ENCODE results near the gene NHERF1.

The NHERF1 gene

GRCh38 chr17:74715144-74715543 lies 33.3 kb upstream of the NHERF1 start:
- peaks cover 0 to 10% of the 10 kb centered on the region in 2 donors for H3K27me3 ChIP-seq (ENCODE audit: control insufficient read depth in 1 of 2, insufficient read depth in 2 of 2, low read length in 2 of 2)
- no peaks in the 10 kb centered on the region for H3K9me3 ChIP-seq (ENCODE audit: control insufficient read depth in 1 of 2, low read length in 2 of 2)
- no peak overlapping the region for H3K4me3 ChIP-seq (ENCODE audit: low read depth in 1 of 2, low read length in 2 of 2)
- H3K27ac ChIP-seq (ENCODE audit: low read depth, low read length): no peak overlapping the region
- no peaks in the 10 kb centered on the region for H3K36me3 ChIP-seq (ENCODE audit: control insufficient read depth in 1 of 2, insufficient read depth in 2 of 2, low read length in 2 of 2)
- H3K9ac ChIP-seq (ENCODE audit: low read depth in 1 of 2, low read length in 2 of 2): no peak overlapping the region
- H3K4me1 ChIP-seq (ENCODE audit: control insufficient read depth in 1 of 2, insufficient read depth in 2 of 2, low read length in 2 of 2): no peaks in the 10 kb centered on the region

DNA sequence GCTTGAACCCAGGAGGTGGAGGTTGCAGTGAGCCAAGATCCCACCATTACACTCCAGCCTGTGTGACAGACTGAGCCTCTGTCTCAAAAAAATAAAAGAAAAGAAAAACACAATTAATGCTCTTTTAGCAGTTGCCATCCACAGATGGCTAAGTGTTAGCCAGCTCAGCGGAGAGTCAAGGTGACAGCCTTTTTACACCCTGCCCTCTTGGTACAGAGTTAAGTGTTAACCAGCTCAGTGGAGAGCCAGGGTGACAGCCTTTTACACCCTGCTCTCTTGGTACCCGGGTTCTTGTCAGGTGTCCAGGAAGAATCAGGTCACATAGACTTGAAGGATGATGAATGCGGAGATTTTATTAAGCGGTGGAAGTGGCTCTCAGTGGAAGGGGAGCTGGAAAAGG lies 27.9 kb upstream of the NHERF1 start:
- Histone ChIP-seq H3K9ac (ENCODE audit: low read depth in 1 of 2, low read length in 2 of 2) (no peak overlapping the region), H3K4me1 (ENCODE audit: control insufficient read depth in 1 of 2, insufficient read depth in 2 of 2, low read length in 2 of 2) (no peaks in the 10 kb centered on the region), H3K27me3 (ENCODE audit: control insufficient read depth in 1 of 2, insufficient read depth in 2 of 2, low read length in 2 of 2) (no peaks in the 10 kb centered on the region), H3K4me3 (ENCODE audit: low read depth in 1 of 2, low read length in 2 of 2) (no peak overlapping the region), H3K9me3 (ENCODE audit: control insufficient read depth in 1 of 2, low read length in 2 of 2) (no peaks in the 10 kb centered on the region), H3K27ac (ENCODE audit: low read depth, low read length) (no peak overlapping the region), H3K36me3 (ENCODE audit: control insufficient read depth in 1 of 2, insufficient read depth in 2 of 2, low read length in 2 of 2) (no peaks in the 10 kb centered on the region)

- no peak overlapping the region for H3K4me3 ChIP-seq (ENCODE audit: low read depth in 1 of 2, low read length in 2 of 2)
- no peak overlapping the region for H3K27ac ChIP-seq (ENCODE audit: low read depth, low read length)
- no peaks in the 10 kb centered on the region for H3K36me3 ChIP-seq (ENCODE audit: control insufficient read depth in 1 of 2, insufficient read depth in 2 of 2, low read length in 2 of 2)
- H3K4me1 ChIP-seq (ENCODE audit: control insufficient read depth in 1 of 2, insufficient read depth in 2 of 2, low read length in 2 of 2): no peaks in the 10 kb centered on the region
- no peak overlapping the region for H3K9ac ChIP-seq (ENCODE audit: low read depth in 1 of 2, low read length in 2 of 2)
- H3K27me3 ChIP-seq (ENCODE audit: control insufficient read depth in 1 of 2, insufficient read depth in 2 of 2, low read length in 2 of 2): no peaks in the 10 kb centered on the region
- no peaks in the 10 kb centered on the region for H3K9me3 ChIP-seq (ENCODE audit: control insufficient read depth in 1 of 2, low read length in 2 of 2)
These were observed 25.6 kb upstream of the NHERF1 start for GRCh38 chr17:74722782-74723181.

- no peaks in the 10 kb centered on the region for H3K36me3 ChIP-seq (ENCODE audit: control insufficient read depth in 1 of 2, insufficient read depth in 2 of 2, low read length in 2 of 2)
- no peaks in the 10 kb centered on the region for H3K4me1 ChIP-seq (ENCODE audit: control insufficient read depth in 1 of 2, insufficient read depth in 2 of 2, low read length in 2 of 2)
- H3K9ac ChIP-seq (ENCODE audit: low read depth in 1 of 2, low read length in 2 of 2): no peak overlapping the region
- no peak overlapping the region for H3K4me3 ChIP-seq (ENCODE audit: low read depth in 1 of 2, low read length in 2 of 2)
- H3K27ac ChIP-seq (ENCODE audit: low read depth, low read length): no peak overlapping the region
- H3K27me3 ChIP-seq (ENCODE audit: control insufficient read depth in 1 of 2, insufficient read depth in 2 of 2, low read length in 2 of 2): no peaks in the 10 kb centered on the region
- H3K9me3 ChIP-seq (ENCODE audit: control insufficient read depth in 1 of 2, low read length in 2 of 2): no peaks in the 10 kb centered on the region
These were observed 24.5 kb upstream of the NHERF1 start for GRCh38 chr17:74723891-74724290.

GRCh38 chr17:74725111-74725510 lies 23.3 kb upstream of the NHERF1 start:
- H3K36me3 ChIP-seq (ENCODE audit: control insufficient read depth in 1 of 2, insufficient read depth in 2 of 2, low read length in 2 of 2): no peaks in the 10 kb centered on the region

DNA sequence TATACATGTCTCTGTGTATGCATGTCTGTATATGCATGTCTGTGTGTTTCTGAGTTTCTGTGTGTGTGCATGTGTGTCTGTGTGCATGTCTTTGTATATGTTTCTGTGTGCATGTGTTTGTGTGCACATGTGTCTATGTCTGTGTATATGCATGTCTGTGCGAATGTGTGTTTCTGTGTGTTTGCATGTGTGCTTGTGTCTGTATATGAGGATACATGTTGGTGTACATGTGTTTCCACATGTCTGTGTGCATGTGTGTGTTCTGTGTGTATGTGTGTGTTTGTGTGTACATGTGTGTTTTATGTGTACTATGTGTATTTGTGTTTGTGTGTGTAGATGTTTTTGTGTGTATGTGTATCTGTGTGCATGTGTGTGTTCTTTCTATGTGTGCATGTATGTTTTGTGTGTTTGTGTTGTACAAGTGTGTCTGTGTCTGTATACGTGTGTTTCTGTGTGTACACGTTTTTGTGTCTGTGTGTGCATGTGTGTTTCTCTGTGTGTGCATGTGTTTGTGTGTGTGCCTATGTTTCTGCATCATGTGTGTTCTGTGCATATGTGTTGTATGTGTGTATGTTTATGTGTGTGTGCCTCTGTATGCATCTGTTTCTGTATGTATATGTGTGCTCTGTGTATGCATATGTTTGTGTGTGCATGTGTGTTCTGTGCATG lies 20.3 kb upstream of the NHERF1 start:
- no peaks in the 10 kb centered on the region for H3K36me3 ChIP-seq (ENCODE audit: control insufficient read depth in 1 of 2, insufficient read depth in 2 of 2, low read length in 2 of 2)
- H3K27me3 ChIP-seq (ENCODE audit: control insufficient read depth in 1 of 2, insufficient read depth in 2 of 2, low read length in 2 of 2): no peaks in the 10 kb centered on the region
- no peak overlapping the region for H3K9ac ChIP-seq (ENCODE audit: low read depth in 1 of 2, low read length in 2 of 2)
- no peak overlapping the region for H3K4me3 ChIP-seq (ENCODE audit: low read depth in 1 of 2, low read length in 2 of 2)
- no peak overlapping the region for H3K27ac ChIP-seq (ENCODE audit: low read depth, low read length)
- H3K9me3 ChIP-seq (ENCODE audit: control insufficient read depth in 1 of 2, low read length in 2 of 2): no peaks in the 10 kb centered on the region
- peaks cover 3 to 5% of the 10 kb centered on the region in 2 donors for H3K4me1 ChIP-seq (ENCODE audit: control insufficient read depth in 1 of 2, insufficient read depth in 2 of 2, low read length in 2 of 2)

More at GRCh38 chr17:74725111-74725510, 23.3 kb upstream of the NHERF1 start:
- no peak overlapping the region for H3K9ac ChIP-seq (ENCODE audit: low read depth in 1 of 2, low read length in 2 of 2)
- H3K9me3 ChIP-seq (ENCODE audit: control insufficient read depth in 1 of 2, low read length in 2 of 2): no peaks in the 10 kb centered on the region
- no peaks in the 10 kb centered on the region for H3K27me3 ChIP-seq (ENCODE audit: control insufficient read depth in 1 of 2, insufficient read depth in 2 of 2, low read length in 2 of 2)
- no peaks in the 10 kb centered on the region for H3K4me1 ChIP-seq (ENCODE audit: control insufficient read depth in 1 of 2, insufficient read depth in 2 of 2, low read length in 2 of 2)
- H3K27ac ChIP-seq (ENCODE audit: low read depth, low read length): no peak overlapping the region
- no peak overlapping the region for H3K4me3 ChIP-seq (ENCODE audit: low read depth in 1 of 2, low read length in 2 of 2)

GRCh38 chr17:74728702-74729075 lies 19.7 kb upstream of the NHERF1 start:
- Histone ChIP-seq H3K27me3 (ENCODE audit: control insufficient read depth in 1 of 2, insufficient read depth in 2 of 2, low read length in 2 of 2) (no peaks in the 10 kb centered on the region), H3K4me1 (ENCODE audit: control insufficient read depth in 1 of 2, insufficient read depth in 2 of 2, low read length in 2 of 2) (peaks cover 3 to 5% of the 10 kb centered on the region in 2 donors), H3K9me3 (ENCODE audit: control insufficient read depth in 1 of 2, low read length in 2 of 2) (no peaks in the 10 kb centered on the region), H3K9ac (ENCODE audit: low read depth in 1 of 2, low read length in 2 of 2) (no peak overlapping the region), H3K27ac (ENCODE audit: low read depth, low read length) (no peak overlapping the region), H3K36me3 (ENCODE audit: control insufficient read depth in 1 of 2, insufficient read depth in 2 of 2, low read length in 2 of 2) (no peaks in the 10 kb centered on the region), H3K4me3 (ENCODE audit: low read depth in 1 of 2, low read length in 2 of 2) (no peak overlapping the region)

DNA sequence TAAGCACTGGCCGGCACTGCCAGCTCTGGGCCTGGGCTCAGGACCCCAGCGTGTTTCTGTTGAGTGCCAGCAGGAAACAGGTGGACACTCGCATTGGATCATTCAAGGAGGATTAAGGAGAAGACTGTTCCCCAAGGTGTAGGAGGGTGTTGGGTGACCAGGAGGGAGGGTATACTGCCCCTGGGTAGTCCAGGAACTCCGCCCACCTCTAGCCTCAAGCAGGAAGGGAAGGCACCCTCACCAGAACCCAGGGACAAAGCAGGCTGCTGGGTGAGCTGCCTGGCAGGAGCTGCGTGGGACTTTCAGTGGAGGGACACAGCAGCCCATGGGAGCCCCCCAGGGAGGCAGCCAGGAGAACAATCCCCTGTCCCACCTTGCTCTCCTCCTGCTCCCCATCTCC lies 19.1 kb upstream of the NHERF1 start:
- no peaks in the 10 kb centered on the region for H3K36me3 ChIP-seq (ENCODE audit: control insufficient read depth in 1 of 2, insufficient read depth in 2 of 2, low read length in 2 of 2)
- no peak overlapping the region for H3K27ac ChIP-seq (ENCODE audit: low read depth, low read length)
- peaks cover 3 to 5% of the 10 kb centered on the region in 2 donors for H3K4me1 ChIP-seq (ENCODE audit: control insufficient read depth in 1 of 2, insufficient read depth in 2 of 2, low read length in 2 of 2)
- H3K27me3 ChIP-seq (ENCODE audit: control insufficient read depth in 1 of 2, insufficient read depth in 2 of 2, low read length in 2 of 2): no peaks in the 10 kb centered on the region
- no peak overlapping the region for H3K4me3 ChIP-seq (ENCODE audit: low read depth in 1 of 2, low read length in 2 of 2)
- no peak overlapping the region for H3K9ac ChIP-seq (ENCODE audit: low read depth in 1 of 2, low read length in 2 of 2)
- H3K9me3 ChIP-seq (ENCODE audit: control insufficient read depth in 1 of 2, low read length in 2 of 2): no peaks in the 10 kb centered on the region

GRCh38 chr17:74729866-74730265 lies 18.6 kb upstream of the NHERF1 start:
- H3K9ac ChIP-seq (ENCODE audit: low read depth in 1 of 2, low read length in 2 of 2): no peak overlapping the region

DNA sequence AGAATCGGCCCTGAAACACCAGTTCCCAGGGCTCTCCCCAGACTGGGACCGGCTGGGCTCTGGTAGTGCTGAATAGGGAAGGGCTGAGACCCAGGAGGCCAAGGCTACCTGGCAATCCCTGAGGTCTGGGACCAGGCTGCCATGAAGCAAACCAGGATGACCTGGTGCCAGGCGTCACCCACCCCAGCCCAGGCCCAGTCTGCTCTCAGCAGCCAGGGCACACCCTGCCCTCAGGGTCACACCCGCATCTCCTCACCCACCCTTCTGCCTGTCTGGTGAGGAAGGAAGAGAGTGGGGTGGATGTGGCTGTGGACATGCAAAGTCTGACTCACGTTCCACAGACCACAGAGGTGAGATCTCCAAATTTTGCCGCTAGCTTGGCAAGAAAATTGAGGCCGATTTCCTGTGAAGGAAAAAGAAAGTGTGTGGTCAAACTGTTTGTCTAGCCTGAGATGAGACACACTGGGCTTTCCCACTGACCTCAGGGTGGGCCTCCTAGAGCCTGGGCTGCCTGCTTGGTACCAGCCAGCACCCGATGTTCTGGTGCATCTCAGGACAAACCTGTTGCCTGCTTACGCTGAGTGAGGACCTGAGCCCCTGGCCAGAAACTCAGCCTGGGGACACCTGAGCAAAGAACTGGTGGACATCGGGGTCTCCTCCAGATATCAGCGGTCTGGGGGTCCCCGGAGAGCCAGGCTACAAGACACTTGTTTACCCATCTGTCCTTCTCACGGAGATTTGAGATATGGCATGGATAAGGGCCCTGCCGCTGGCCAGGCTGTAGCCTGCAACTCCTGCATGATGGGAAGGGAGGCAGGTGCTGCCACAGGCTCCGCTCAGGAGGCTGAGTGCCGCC lies 17.7 kb upstream of the NHERF1 start:
- no peaks in the 10 kb centered on the region for H3K27me3 ChIP-seq (ENCODE audit: control insufficient read depth in 1 of 2, insufficient read depth in 2 of 2, low read length in 2 of 2)
- no peaks in the 10 kb centered on the region for H3K9me3 ChIP-seq (ENCODE audit: control insufficient read depth in 1 of 2, low read length in 2 of 2)
- peaks cover 3 to 5% of the 10 kb centered on the region in 2 donors for H3K4me1 ChIP-seq (ENCODE audit: control insufficient read depth in 1 of 2, insufficient read depth in 2 of 2, low read length in 2 of 2)
- H3K27ac ChIP-seq (ENCODE audit: low read depth, low read length): no peak overlapping the region
- H3K36me3 ChIP-seq (ENCODE audit: control insufficient read depth in 1 of 2, insufficient read depth in 2 of 2, low read length in 2 of 2): no peaks in the 10 kb centered on the region
- no peak overlapping the region for H3K4me3 ChIP-seq (ENCODE audit: low read depth in 1 of 2, low read length in 2 of 2)
- no peak overlapping the region for H3K9ac ChIP-seq (ENCODE audit: low read depth in 1 of 2, low read length in 2 of 2)

More at GRCh38 chr17:74729866-74730265, 18.6 kb upstream of the NHERF1 start:
- Histone ChIP-seq H3K4me3 (ENCODE audit: low read depth in 1 of 2, low read length in 2 of 2) (no peak overlapping the region), H3K36me3 (ENCODE audit: control insufficient read depth in 1 of 2, insufficient read depth in 2 of 2, low read length in 2 of 2) (no peaks in the 10 kb centered on the region), H3K9me3 (ENCODE audit: control insufficient read depth in 1 of 2, low read length in 2 of 2) (no peaks in the 10 kb centered on the region), H3K27ac (ENCODE audit: low read depth, low read length) (no peak overlapping the region), H3K27me3 (ENCODE audit: control insufficient read depth in 1 of 2, insufficient read depth in 2 of 2, low read length in 2 of 2) (no peaks in the 10 kb centered on the region), H3K4me1 (ENCODE audit: control insufficient read depth in 1 of 2, insufficient read depth in 2 of 2, low read length in 2 of 2) (peaks cover 3 to 5% of the 10 kb centered on the region in 2 donors)

Data from duodenal mucosa (tissue), 2 donors.